MCF 10A (cell line): ENCODE data around the gene TNP2. TPM values are rescaled to one million over a fixed set of nuclear protein-coding genes. Genes with fewer than 3 reads are reported as not detected.

Source experiments
- BruUV-seq: library from RNA; stranded (reverse); fragments of 400-500 nt; replicated peaks from 2 replicates; lab custom pipeline; 2021; lab: Mats Ljungman, UMichigan
- CTCF ChIA-PET: fragments of 300-600 bp; sonication (Branson Sonifier 250); formaldehyde crosslinking; extraction: SDS; loops from one replicate; lab custom pipeline; 2021; ENCODE audit warnings: antibody characterized with exemption, inconsistent platforms; lab: Yijun Ruan, JAX
- POLR2A ChIA-PET: fragments of 300-600, 350-650 bp; sonication (Branson Sonifier 250); formaldehyde crosslinking; extraction: SDS; loops from one replicate; lab custom pipeline; 2020; ENCODE audit warnings: antibody characterized with exemption, inconsistent platforms; lab: Yijun Ruan, JAX
- DNase-seq: peaks from one replicate; pipeline ENCODE4 v3.0.0-alpha.2; 2018; ENCODE audit not compliant: unreplicated experiment
- H3K27ac Mint-ChIP-seq: one replicate; pipeline ENCODE4 v1.8.0; 2022; ENCODE audit warnings: mild to moderate bottlenecking, low read depth, mixed read lengths; ENCODE audit not compliant: unreplicated experiment
- H3K27me3 Mint-ChIP-seq: one replicate; pipeline ENCODE4 v1.8.0; 2022; ENCODE audit warnings: mixed read lengths; ENCODE audit not compliant: insufficient read depth, unreplicated experiment
- H3K36me3 Mint-ChIP-seq: one replicate; pipeline ENCODE4 v1.8.0; 2022; ENCODE audit warnings: mild to moderate bottlenecking, moderate library complexity, mixed read lengths; ENCODE audit not compliant: insufficient read depth, unreplicated experiment
- H3K4me1 Mint-ChIP-seq: one replicate; pipeline ENCODE4 v1.8.0; 2022; ENCODE audit warnings: mixed read lengths; ENCODE audit not compliant: insufficient read depth, unreplicated experiment
- H3K4me3 Mint-ChIP-seq: one replicate; pipeline ENCODE4 v1.8.0; 2022; ENCODE audit warnings: mild to moderate bottlenecking, moderate library complexity, mixed read lengths; ENCODE audit not compliant: unreplicated experiment
- H3K9me3 Mint-ChIP-seq: one replicate; pipeline ENCODE4 v1.8.0; 2022; ENCODE audit warnings: mixed read lengths; ENCODE audit not compliant: unreplicated experiment
- intact Hi-C: fragments of 100-400 bp; cut with micrococcal nuclease; formaldehyde crosslinking; loops from 2 replicates; pipeline ENCODE4 v1.14.1; 2022
- total RNA-seq: library from RNA; stranded (reverse); gene quantifications from 2 replicates; pipeline ENCODE4 v1.2.3, GENCODE V29; 2022
- TF ChIP-seq, protein P1 (sequence below): fragments of 200-600 bp; IDR thresholded peaks from one replicate; pipeline ENCODE4 v1.8.0; 2022; ENCODE audit warnings: antibody characterized with exemption, mild to moderate bottlenecking; ENCODE audit not compliant: unreplicated experiment

Gene TNP2
- total RNA-seq, 1 experiment from 2014 or later, result not detected

DNA sequence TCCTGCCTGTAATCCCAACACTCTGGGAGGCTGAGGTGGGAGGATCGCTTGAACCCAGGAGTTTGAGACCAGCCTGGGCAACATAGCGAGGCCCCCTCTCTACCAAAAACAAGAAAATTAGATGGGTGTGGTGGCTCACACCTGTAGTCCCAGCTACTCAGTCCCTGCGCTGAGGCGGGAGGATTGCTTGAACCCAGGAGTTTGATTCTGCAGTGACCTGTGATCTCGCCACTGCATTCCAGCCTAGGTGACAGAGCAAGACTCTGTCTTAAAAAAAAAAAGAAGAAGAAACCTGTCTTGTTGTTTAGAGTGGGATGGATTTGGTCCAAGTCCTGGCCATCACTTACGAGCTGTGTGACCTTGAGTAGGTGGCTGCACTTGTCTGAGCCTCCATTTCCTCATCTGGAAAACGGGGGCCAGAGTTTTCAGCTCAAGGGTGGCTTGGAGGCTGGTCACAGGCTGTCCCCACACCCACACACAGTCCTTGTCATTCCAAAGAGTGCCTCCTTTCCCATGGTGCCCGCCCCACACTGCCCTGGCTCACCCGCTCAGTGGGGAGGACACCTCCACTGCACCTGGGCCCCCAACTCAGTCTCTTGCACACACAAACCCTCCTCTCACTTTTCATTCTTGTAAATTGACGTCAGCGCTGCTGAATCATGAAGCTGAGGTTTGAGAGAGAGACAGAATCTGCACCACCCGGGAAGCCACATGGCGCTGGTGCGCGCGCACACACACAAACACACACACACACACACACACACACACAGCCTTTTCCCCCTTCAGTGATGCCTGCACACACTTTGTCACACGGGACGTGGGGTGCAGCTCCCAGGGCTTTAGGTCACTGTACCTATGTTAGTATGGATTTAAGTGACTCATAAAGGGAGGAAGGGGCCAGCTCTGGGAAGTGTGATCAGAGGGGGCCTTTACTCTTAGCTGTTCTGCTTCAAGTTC, 17.3 kb downstream of the TNP2 start:
- Mint-ChIP-seq H3K27ac (no peak overlapping the region), H3K4me3 (no peak overlapping the region), H3K4me1 (peaks cover 8% of the 10 kb centered on the region), H3K9me3 (no peaks in the 10 kb centered on the region), H3K27me3 (no peaks in the 10 kb centered on the region), H3K36me3 (peaks cover 12% of the 10 kb centered on the region)
- ChIA-PET CTCF (interaction anchor here (0.6 to 0.9 kb wide), 4 partner anchors 38 to 286 kb away, joined by 3 to 4 read pairs (median 3); no protein-coding TSS in a partner anchor), POLR2A (no interaction called here)
- TF ChIP-seq, protein P1, sequence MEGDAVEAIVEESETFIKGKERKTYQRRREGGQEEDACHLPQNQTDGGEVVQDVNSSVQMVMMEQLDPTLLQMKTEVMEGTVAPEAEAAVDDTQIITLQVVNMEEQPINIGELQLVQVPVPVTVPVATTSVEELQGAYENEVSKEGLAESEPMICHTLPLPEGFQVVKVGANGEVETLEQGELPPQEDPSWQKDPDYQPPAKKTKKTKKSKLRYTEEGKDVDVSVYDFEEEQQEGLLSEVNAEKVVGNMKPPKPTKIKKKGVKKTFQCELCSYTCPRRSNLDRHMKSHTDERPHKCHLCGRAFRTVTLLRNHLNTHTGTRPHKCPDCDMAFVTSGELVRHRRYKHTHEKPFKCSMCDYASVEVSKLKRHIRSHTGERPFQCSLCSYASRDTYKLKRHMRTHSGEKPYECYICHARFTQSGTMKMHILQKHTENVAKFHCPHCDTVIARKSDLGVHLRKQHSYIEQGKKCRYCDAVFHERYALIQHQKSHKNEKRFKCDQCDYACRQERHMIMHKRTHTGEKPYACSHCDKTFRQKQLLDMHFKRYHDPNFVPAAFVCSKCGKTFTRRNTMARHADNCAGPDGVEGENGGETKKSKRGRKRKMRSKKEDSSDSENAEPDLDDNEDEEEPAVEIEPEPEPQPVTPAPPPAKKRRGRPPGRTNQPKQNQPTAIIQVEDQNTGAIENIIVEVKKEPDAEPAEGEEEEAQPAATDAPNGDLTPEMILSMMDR, result no peak
- DNase-seq, result no peak
- intact Hi-C loops, result loop anchor here (10.0 kb wide), 1 partner anchor 117 kb away; no protein-coding TSS in a partner anchor
- no TSS peak for BruUV-seq

DNA sequence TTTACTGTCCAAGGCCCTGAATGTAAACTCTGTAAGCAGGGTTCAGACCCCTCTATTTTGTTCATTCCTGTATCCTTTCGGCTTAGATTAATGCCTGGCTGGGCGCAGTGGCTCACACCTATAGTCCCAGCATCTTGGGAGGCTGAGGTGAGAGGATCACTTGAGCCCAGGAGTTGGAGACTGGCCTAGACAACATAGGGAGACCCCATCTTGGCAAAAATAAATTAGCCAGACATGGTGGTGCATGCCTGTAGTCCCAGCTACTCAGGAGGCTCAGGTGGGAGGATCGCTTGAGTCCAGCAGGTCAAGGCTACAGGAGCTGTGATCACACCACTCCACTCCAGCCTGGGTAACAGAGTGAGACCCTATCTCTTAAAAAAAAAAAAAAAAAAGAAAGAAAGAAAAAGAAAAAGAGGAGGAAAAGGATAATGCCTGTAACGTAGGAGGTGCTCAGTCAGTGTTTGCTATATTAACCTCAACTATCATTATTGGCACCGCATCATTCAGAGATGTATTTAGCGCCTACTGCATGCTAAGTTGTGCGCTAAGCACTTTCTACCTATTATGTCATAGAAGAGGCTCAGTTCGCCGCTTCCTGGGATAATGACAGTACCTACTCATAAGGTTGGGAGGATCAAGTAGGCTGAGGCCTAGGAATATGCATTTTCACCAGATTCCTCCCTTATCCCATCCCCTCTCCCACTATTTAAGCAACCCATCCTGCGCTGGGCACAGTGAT, 18.2 kb downstream of the TNP2 start:
- Mint-ChIP-seq H3K4me3 (no peak overlapping the region), H3K36me3 (peaks cover 12% of the 10 kb centered on the region), H3K27me3 (no peaks in the 10 kb centered on the region), H3K9me3 (no peaks in the 10 kb centered on the region), H3K27ac (no peak overlapping the region), H3K4me1 (peaks cover 8% of the 10 kb centered on the region)
- intact Hi-C loops, result loop anchor here (10.0 kb wide), 1 partner anchor 116 kb away; no protein-coding TSS in a partner anchor
- ChIA-PET CTCF (interaction anchor here (0.6 kb wide), 1 partner anchor 39 kb away, joined by 3 read pairs; no protein-coding TSS in a partner anchor), POLR2A (no interaction called here)
- no peak for DNase-seq
- TF ChIP-seq, protein P1, result no peak
- no TSS peak for BruUV-seq

DNA sequence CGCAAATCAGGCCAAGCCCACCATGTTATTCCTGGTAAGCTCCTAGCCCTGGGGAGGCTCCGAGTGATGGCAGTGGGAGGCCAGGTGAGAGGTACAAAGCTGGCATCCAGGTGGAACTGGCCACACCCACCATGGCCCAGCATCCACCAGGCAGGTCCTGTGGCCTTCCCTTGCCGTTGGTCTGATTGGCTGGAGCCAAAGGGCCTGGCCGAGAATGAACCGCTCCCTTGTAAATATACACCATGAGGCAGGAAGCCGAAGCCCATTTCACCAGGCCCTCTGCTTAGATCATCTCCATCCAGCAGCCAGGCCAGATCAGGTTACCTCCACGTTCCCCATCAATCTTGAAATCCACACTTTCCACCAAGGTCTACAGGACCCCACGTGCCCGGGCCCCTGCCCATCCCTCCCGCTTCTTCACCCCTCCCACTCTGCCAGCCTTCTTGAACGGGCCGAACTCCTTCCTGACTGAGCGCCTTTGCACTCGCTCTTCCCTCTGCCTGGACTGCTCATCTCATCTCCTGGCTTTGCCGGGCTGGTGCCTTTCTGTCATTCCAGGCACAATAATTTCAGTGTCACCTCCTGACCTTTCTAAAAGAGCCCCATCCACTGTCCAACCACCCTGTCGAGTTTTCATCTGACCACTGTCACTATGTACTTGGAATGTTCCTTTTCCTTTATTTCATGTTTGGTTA, 18.9 kb downstream of the TNP2 start:
- no peak overlapping the region for H3K4me3 Mint-ChIP-seq
- intact Hi-C loops, result loop anchor here (10.0 kb wide), 1 partner anchor 115 kb away; no protein-coding TSS in a partner anchor
- POLR2A ChIA-PET, result no interaction called here

More for the DNA sequence above, 18.9 kb downstream of the TNP2 start:
- BruUV-seq, result no TSS peak
- CTCF ChIA-PET, result no interaction called here
- TF ChIP-seq, protein P1, result no peak
- H3K9me3 Mint-ChIP-seq, result no peaks in the 10 kb centered on the region
- H3K4me1 Mint-ChIP-seq, result peaks cover 8% of the 10 kb centered on the region
- H3K27ac Mint-ChIP-seq, result no peak overlapping the region
- no peaks in the 10 kb centered on the region for H3K27me3 Mint-ChIP-seq
- DNase-seq, result no peak
- H3K36me3 Mint-ChIP-seq, result peaks cover 12% of the 10 kb centered on the region
